Breast epithelium (tissue), 3 donors: ENCODE measurements around the gene POR.

Experiments used
- CTCF ChIP-seq, 3 donors: fragments of 450-650 bp; IDR thresholded peaks; one replicate each; pipeline ENCODE4 v1.5.1; 2016 to 2017; ENCODE audit warnings: antibody characterized with exemption in 3 of 3, mild to moderate bottlenecking in 3 of 3, moderate library complexity in 3 of 3
- POLR2A ChIP-seq: fragments of 450-650 bp; IDR thresholded peaks from one replicate; pipeline ENCODE4 v1.6.1; 2016; ENCODE audit warnings: antibody characterized with exemption, mild to moderate bottlenecking, moderate library complexity

DNA sequence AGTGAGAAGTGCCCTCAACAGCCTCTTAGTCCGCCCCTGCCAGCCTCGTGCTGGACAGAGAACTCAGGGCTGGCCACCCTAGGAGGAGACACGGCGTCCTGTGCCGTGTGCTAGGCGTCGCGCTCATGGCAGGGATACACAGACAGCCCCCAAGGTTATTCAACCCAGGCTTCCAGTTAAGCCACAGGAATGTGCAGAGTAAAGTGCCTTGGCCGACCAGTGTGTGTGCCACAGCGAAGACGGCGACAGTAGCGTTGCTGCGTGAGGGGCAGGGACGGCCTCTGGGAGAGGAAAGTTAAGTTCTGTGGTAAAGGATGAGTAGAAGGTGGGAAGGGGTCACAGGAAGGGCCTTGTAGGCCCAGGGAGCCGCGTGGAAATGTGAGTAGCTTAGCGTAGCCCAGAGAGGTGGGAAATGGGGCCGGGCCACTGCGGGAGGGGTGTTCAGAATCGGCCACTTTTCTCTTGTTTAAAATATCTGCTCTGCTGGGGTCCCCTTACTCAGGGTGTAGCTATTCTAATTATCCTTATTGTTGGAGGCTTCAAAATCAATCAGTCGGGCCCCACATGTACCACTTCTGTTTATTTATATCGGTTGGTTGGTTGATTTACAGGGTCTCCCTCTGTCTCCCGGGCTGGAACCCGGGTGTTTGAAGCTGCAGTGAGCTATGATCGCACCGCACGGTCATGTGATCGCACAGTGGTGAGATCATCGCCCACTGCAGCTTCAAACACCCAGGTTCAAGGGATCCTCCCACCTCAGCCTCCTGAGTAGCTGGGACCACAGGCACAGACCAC is 54.9 kb downstream of the POR start:
- no peak for TF ChIP-seq CTCF (IDR thresholded peaks at IDR 0.05)
- no peak for TF ChIP-seq POLR2A
